ENCODE measurements around the gene LACRT.

DNA sequence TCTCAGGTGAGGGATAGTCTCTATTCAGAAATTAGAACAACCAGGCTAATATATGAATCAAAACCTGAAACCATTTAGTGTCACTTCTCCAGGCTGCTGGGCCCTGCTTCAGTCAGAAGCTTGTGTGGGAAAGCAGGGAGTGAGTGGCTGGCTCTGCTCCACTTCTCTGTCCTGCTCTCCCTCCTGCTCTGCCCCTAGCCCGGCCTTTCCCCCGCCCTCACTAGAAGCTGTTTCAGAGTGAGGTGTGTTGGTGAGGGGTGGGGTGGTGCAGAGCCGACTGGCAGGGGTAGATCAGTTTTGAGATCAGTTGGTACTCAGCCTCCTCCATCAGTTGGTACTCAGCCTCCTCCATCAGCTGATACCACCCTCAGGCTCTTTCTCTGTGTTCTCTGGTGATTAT, 39.2 kb downstream of the LACRT start:
- TF ChIP-seq CTCF (IDR thresholded peaks at IDR 0.05) (no peak), EZH2phosphoT487 (IDR thresholded peaks at IDR 0.05) (no peak)
